Choroid plexus epithelial cell (primary cell): ENCODE measurements around the gene DUSP19.

Experiments used
- DNase-seq: peaks from one replicate; pipeline ENCODE4 v3.0.0-alpha.2; 2010; ENCODE audit warnings: low read depth
- H3K4me3 ChIP-seq: 2 replicates; pipeline ENCODE4 v1.5.1; 2011; ENCODE audit warnings: low read depth, mild to moderate bottlenecking, control low read depth, low read length, moderate library complexity
- TF ChIP-seq, protein P1 (sequence below): conservative IDR thresholded peaks from 2 replicates; pipeline ENCODE4 v1.5.1; 2011; ENCODE audit warnings: low read depth, mild to moderate bottlenecking, control low read depth, inconsistent platforms, low read length, moderate library complexity

DUSP19 gene

DNA sequence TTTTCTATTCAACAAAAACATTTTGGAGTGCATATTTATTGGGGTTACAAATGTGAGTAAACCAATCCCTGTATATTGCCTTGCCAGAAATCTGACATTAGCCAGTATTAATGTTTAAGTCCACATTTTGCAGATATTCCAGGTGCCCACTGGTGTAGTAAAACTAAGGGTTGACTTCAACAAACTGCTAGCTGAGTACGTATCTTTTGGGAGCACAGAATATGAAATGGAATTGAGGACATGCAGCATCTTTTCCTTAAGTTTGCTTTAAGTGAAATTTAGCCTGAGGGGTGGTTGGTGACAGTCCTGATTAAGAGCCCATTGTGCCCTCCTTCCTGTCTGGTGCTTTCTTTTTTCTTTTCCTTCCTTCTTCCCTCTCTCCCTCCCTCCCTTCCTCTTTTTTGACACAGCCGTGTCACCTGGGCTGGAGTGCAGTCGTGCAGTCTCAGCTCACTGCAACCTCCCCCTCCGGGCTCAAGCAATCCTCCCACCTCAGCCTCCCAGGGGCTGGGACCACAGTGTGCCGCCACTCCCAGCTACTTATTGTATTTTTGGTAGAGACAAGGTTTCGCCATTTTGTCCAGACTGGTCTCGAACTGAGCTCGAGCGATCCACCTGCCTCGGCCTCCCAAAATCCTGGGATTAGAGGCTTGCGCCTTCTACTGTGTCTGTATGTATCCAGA lies 47.3 kb downstream of the DUSP19 start:
- TF ChIP-seq, protein P1, sequence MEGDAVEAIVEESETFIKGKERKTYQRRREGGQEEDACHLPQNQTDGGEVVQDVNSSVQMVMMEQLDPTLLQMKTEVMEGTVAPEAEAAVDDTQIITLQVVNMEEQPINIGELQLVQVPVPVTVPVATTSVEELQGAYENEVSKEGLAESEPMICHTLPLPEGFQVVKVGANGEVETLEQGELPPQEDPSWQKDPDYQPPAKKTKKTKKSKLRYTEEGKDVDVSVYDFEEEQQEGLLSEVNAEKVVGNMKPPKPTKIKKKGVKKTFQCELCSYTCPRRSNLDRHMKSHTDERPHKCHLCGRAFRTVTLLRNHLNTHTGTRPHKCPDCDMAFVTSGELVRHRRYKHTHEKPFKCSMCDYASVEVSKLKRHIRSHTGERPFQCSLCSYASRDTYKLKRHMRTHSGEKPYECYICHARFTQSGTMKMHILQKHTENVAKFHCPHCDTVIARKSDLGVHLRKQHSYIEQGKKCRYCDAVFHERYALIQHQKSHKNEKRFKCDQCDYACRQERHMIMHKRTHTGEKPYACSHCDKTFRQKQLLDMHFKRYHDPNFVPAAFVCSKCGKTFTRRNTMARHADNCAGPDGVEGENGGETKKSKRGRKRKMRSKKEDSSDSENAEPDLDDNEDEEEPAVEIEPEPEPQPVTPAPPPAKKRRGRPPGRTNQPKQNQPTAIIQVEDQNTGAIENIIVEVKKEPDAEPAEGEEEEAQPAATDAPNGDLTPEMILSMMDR: no peak
- DNase-seq: no peak
- H3K4me3 ChIP-seq: no peak overlapping the region

DNA sequence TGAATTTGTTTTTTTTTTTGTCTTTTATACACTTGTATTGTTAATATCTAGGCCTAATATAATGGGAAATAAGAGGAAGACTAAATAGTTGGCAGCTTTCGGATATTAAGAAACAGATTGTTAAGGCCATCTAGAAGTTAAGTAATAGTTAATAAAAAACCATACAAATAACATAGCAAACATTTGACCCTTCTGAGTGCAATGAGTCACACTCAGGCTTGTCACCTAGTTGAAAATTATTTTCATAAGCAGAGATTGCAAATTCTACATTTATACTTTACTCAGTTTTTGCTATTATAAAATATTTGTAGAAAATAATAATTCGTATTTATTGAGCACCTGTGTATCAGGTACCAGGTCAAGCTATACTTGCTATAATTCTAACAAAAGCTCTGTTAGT lies 48.1 kb downstream of the DUSP19 start:
- no peak for DNase-seq
- no peak overlapping the region for H3K4me3 ChIP-seq
- TF ChIP-seq, protein P1: no peak

DNA sequence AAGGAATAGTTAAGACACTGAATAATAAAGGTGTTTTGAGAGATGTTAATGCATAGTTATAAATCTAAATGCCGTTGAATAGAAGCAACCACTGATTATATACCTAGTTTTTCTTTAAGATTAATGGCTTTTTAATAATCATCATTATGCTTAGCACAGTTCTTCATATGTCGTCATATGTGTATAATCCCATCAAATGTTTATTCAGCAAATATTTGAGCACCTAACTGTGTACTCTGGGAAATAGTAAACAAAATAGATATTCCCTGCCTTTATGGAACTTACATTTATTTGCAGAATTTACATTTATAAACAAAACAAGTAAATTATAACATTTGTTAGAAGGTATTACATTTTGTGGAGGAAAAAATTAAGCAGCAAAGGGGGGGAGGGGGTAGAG lies 55.5 kb downstream of the DUSP19 start:
- no peak for DNase-seq
- TF ChIP-seq, protein P1: no peak

DNA sequence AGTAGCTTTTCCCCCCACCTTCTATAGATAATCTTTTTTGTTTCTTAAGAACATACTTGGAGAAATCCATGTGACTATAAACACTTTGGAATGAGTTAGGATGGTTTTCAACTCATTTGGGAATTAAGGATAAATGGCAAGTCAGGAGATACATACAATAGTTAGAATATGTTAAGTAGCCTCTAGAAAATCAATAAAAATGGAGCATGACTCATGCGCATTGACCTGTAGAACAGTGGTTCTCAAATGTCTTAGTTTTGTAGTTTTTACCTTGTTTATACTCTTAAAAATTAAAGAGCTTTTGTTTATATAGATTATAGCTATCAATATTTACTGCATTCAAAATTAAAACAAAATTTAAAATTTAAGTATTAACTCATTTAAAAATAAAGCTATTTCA lies 70.4 kb downstream of the DUSP19 start:
- peak; percentile 39 for DNase-seq
- no peak overlapping the region for H3K4me3 ChIP-seq
- TF ChIP-seq, protein P1: no peak

More for the DNA sequence above, 55.5 kb downstream of the DUSP19 start:
- no peak overlapping the region for H3K4me3 ChIP-seq

DNA sequence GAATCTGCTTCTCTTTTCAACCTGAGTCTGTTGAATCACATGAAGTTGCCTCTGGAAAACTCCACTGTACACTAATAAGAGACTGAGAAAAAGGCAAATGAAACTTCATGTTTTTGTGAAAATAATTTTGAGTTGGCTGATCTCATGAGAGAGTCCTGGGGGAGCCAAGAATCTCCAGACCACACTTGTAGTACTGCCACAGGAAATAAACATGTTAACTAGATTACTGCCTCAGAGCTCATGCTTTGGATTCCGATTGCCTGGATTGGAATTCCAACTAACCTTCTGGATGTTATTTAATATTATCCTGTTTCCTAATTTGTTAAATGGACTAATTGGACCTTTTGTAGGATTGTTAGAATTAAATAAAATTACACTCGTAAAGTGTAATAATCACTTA lies 70.9 kb downstream of the DUSP19 start:
- TF ChIP-seq, protein P1: no peak

More for the DNA sequence above, 70.9 kb downstream of the DUSP19 start:
- peak; percentile 89 for DNase-seq
- H3K4me3 ChIP-seq: no peak overlapping the region
